Measurements from ENCODE around the gene ARFRP1.
"Not testable (repeated sequence)": the region's sequence is repeated elsewhere in the genome, so short reads cannot be mapped to it uniquely, and the experiment has no call there.

Gene ARFRP1

GRCh38 chr20:63655249-63655648 is 52.5 kb downstream of the ARFRP1 start:
- TF ChIP-seq CTCF (IDR thresholded peaks at IDR 0.05; ENCODE audit: low read depth, low read length), result no peak
- Histone ChIP-seq H3K27ac (no peak overlapping the region), H3K9me3 (ENCODE audit: severe bottlenecking) (no peaks in the 10 kb centered on the region), H3K36me3 (peaks cover 26% of the 10 kb centered on the region), H3K4me3 (ENCODE audit: low read depth, low read length) (no peak overlapping the region), H3K27me3 (ENCODE audit: insufficient read depth, low read depth, severe bottlenecking) (no peaks in the 10 kb centered on the region)
- no peak for DNase-seq

GRCh38 chr20:63653974-63654668 is 53.7 kb downstream of the ARFRP1 start:
- TF ChIP-seq CTCF (IDR thresholded peaks at IDR 0.05; ENCODE audit: low read depth, low read length), result no peak
- Histone ChIP-seq H3K27ac (peak overlapping the region; percentile 99), H3K9me3 (ENCODE audit: severe bottlenecking) (no peaks in the 10 kb centered on the region), H3K36me3 (peaks cover 24% of the 10 kb centered on the region), H3K27me3 (ENCODE audit: insufficient read depth, low read depth, severe bottlenecking) (no peaks in the 10 kb centered on the region), H3K4me3 (ENCODE audit: low read depth, low read length) (peak overlapping the region; percentile 73)
- DNase-seq, result no peak

- Histone ChIP-seq H3K36me3 (peaks cover 30% of the 10 kb centered on the region), H3K9me3 (ENCODE audit: severe bottlenecking) (no peaks in the 10 kb centered on the region), H3K4me3 (ENCODE audit: low read depth, low read length) (peak within 1 kb of the TSS; percentile 94), H3K27me3 (ENCODE audit: insufficient read depth, low read depth, severe bottlenecking) (no peaks in the 10 kb centered on the region), H3K27ac (peak within 1 kb of the TSS; percentile 99)
- TF ChIP-seq CTCF (IDR thresholded peaks at IDR 0.05; ENCODE audit: low read depth, low read length), result no peak
- DNase-seq, result peak; percentile 97
These were observed 54.5 kb downstream of the ARFRP1 start, which contains the start of gene STMN3 for GRCh38 chr20:63653041-63653973. STMN3 (minus strand) TSS chr20:63653424; CDS start chr20:63653345, 79 bp downstream.

- Histone ChIP-seq H3K4me3 (ENCODE audit: low read depth, low read length) (peak overlapping the region; percentile 94), H3K27me3 (ENCODE audit: insufficient read depth, low read depth, severe bottlenecking) (no peaks in the 10 kb centered on the region), H3K9me3 (ENCODE audit: severe bottlenecking) (no peaks in the 10 kb centered on the region), H3K36me3 (peaks cover 34% of the 10 kb centered on the region), H3K27ac (peak overlapping the region; percentile 99)
- peak; percentile 84 for DNase-seq
- TF ChIP-seq CTCF (IDR thresholded peaks at IDR 0.05; ENCODE audit: low read depth, low read length), result peak; percentile 31; the same call in 1 of the 2 replicates
These were observed 55.4 kb downstream of the ARFRP1 start for GRCh38 chr20:63652192-63652980.

- no peaks in the 10 kb centered on the region for H3K27me3 ChIP-seq (ENCODE audit: insufficient read depth, low read depth, severe bottlenecking)
- peak overlapping the region; percentile 94 for H3K4me3 ChIP-seq (ENCODE audit: low read depth, low read length)
- TF ChIP-seq CTCF (IDR thresholded peaks at IDR 0.05; ENCODE audit: low read depth, low read length), result no peak
- no peak for DNase-seq
- no peaks in the 10 kb centered on the region for H3K9me3 ChIP-seq (ENCODE audit: severe bottlenecking)
- H3K36me3 ChIP-seq, result peaks cover 34% of the 10 kb centered on the region
- peak overlapping the region; percentile 99 for H3K27ac ChIP-seq
These were observed 55.9 kb downstream of the ARFRP1 start for GRCh38 chr20:63651942-63652191.

GRCh38 chr20:63650486-63650885 is 57.3 kb downstream of the ARFRP1 start:
- H3K4me3 ChIP-seq (ENCODE audit: low read depth, low read length); H3K27ac ChIP-seq; DNase-seq; H3K9me3 ChIP-seq (ENCODE audit: severe bottlenecking); H3K27me3 ChIP-seq (ENCODE audit: insufficient read depth, low read depth, severe bottlenecking): not testable (repeated sequence)
- H3K36me3 ChIP-seq, result peaks cover 34% of the 10 kb centered on the region
